HG03571 (cell line): ENCODE results near the gene IGSF1.
"Not testable (repeated sequence)": the region's sequence is repeated elsewhere in the genome, so short reads cannot be mapped to it uniquely, and the experiment has no call there.

Source experiments
- ATAC-seq: cut with Tn5 transposase; IDR thresholded peaks from one replicate; pipeline ENCODE4 v1.9.1; 2021; ENCODE audit not compliant: unreplicated experiment

The IGSF1 gene

GRCh38 chrX:131273011-131273410 lies 16.1 kb downstream of the IGSF1 start:
- ATAC-seq, result no peak

DNA sequence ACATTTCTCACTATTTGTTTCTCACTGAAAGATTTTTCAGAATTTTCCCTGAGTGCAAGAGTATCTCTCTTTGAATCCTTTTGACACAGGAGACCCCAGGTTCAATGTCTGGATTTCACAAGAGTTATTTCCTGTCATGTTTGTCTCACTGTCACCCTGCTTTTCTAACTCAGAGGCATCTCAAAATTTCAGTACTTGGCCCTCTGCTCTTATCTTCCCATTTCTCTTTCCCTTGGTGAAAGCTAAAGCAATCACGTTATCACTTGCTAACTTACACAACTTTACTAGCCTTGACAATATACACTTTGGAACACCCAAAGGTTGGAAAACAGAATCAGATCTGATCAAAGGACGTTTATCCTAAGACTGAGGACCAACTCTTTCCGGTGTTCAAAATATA lies 17.3 kb downstream of the IGSF1 start:
- no peak for ATAC-seq

- ATAC-seq, result no peak
Measured at GRCh38 chrX:131271274-131271673, 17.8 kb downstream of the IGSF1 start.

DNA sequence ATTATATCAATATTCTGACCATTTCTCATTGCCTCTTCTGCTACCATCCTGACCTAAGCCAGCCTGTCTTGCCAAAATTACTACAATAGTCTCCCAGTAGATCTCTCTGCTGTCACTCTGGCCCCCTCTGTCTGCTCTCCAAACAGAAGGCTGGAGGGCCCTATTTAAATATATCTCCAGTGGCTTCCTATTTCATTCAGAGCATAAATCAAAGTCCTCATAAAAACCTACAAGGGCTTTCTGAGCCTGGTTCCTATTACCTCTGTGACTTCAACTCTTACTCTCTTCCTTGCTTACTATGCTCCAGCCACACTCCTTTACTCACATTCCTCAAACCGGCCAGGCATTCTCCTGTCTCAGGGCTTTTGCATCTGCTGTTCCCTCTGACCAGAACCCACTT lies 19.0 kb downstream of the IGSF1 start:
- ATAC-seq, result no peak

- no peak for ATAC-seq
Measured at GRCh38 chrX:131264665-131265064, 24.4 kb downstream of the IGSF1 start.

GRCh38 chrX:131264053-131264452 lies 25.1 kb downstream of the IGSF1 start:
- no peak for ATAC-seq

DNA sequence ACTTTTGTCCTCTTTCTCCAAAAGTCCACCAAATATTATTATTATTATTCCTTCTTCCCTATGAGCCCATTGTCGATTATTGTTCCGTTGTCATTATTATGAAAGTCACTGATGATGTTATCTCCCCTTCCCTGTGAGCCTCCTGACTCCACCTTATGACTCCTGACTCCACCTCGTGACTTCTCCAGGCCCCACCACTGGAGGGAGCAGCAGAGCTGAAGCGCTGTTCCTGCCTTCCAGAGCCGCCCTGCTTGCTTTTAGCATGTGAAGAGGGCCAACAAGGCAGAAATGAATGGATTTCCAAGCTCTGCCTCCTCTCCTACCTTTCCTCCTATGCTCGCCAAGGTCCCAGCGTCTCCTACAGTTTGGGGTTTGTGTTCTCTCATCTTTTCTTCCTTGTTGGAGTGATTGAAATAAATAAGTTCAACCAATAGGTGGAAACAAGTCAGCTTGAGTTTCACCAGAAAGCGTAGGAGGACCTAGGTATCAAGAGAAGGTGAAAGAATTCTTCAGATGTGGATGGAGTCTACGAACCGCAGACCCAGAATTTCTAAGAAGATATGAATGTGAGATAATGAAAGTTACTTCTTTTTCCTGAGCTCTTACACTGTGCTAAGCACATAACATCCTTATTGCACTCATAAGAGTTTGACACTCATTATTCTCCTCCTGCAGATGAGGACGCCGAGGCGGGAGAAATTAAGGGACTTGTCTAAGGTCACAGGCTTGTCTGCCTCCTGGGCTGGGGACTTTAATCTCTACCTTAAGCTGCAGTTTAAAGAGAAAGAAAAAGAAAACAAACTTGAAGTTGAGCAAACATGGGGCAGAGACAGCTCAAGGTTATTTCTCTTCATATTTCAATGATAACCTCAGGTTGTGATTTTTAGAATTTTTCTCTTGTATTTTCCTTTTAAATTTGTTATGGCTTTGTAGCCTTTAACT lies 26.1 kb downstream of the IGSF1 start:
- no peak for ATAC-seq

GRCh38 chrX:131262200-131262599 lies 26.9 kb downstream of the IGSF1 start:
- no peak for ATAC-seq

DNA sequence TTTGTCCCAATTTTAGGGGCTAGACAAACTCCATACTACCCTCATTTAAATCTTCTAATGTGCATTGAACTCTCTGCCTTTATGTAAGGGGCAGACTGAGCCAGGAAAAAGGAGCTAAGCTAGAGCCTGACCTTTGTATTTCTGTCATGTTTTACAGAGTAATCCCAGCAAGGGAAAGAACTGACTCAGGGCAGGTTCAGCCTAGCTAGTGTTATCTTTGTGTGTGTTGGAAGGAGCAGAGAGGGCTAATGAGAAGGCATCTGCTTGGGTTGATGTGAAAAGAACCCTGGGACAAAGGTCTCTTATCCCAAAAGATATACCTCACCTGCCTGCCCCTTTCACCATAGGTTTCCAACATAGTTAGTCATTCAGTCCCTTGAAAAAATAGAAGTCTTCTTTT lies 31.7 kb downstream of the IGSF1 start:
- no peak for ATAC-seq

GRCh38 chrX:131250984-131251738 lies 37.9 kb downstream of the IGSF1 start:
- not testable (repeated sequence) for ATAC-seq

DNA sequence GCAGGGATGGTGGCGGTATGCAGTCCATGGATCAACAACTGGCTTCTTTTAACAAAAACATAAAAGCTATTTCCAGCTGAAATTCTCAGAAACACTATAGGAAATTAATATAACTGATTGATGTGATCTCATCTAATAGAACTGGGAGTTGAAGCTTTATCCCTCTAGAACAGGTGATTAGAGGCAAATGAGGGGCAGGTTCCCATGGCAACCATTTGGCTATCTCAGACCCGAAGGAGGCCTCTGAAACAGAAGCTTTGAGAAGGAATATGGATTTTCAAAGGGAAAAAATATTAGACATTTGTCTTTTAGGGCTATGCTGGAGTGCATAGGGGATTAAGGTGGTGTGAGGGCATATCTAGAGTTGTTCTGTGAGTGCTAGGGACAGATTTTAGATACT lies 50.0 kb downstream of the IGSF1 start:
- ATAC-seq, result no peak

GRCh38 chrX:131237363-131237762 lies 51.7 kb downstream of the IGSF1 start:
- no peak for ATAC-seq

DNA sequence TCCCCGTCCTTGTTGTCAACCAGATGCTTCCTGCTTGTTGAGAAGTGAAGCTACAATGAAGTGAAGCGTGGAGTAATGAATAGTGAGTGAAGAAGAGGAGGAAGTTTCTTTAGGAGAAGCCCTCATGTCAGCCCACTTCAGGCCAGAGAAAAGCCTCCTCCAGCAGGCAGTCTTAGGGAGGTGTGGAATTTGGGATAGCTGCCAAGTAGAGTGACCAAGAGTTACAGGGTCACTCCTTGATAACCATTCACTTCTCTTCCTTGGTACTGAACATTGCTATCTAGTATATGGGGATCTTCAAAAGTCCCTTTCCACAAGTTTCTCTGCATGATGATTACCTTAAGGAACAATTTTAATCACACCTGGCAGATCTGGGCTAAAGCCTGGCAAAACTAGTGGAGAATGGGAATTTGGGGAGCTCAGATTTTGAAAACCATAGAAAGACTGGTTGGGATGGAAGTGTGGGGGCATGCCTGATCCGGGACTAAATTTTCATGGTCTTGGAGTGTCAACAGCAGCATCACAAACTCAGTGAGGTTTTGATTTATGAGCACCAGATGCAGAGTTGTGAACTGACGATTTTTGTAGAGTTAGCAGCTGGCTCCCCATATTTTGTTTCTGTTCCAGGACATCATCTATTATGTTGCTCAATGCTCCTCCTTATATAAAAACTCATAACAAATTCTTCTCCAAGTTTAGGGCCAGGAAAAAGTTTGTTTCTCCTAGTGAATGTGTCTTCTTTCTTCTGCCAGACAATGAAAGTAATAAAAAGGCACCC lies 53.1 kb downstream of the IGSF1 start:
- ATAC-seq, result no peak

DNA sequence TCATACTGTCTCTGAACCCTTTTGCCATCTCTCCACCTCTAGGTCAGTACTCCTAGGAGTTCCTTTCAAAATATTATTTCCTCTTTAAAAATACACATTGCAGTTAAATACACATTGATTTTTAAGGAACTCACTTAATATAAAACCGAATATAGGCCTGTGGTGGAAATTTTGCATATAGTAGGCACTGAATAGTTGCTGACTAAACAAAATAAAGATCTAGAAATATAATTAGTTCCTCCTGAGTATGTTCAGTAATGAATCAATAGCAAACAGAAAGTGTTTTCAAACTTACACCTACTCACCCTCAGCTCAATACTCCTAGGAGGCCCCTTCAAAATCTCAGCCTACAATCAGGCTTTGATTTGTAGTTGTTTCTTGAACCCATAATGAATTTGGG lies 61.5 kb downstream of the IGSF1 start:
- no peak for ATAC-seq

DNA sequence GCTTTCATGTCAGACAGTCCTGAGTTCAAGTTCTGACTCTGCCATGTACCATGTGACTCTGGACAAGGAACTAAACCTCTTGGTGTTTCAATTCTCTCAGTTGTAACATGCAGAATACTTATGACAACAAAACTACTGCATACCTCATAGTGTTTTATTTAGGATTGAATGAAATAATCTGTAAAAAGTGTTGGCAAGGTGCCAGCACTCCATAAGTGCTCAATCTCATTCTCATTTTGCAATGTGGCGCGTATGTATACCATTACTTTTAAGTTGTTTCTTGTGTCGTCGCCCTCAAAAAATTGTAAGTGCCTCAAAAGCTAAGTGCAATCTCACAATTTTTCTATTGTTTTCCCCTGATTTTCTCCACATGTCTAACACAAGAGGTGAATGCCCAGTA lies 62.5 kb downstream of the IGSF1 start:
- no peak for ATAC-seq

DNA sequence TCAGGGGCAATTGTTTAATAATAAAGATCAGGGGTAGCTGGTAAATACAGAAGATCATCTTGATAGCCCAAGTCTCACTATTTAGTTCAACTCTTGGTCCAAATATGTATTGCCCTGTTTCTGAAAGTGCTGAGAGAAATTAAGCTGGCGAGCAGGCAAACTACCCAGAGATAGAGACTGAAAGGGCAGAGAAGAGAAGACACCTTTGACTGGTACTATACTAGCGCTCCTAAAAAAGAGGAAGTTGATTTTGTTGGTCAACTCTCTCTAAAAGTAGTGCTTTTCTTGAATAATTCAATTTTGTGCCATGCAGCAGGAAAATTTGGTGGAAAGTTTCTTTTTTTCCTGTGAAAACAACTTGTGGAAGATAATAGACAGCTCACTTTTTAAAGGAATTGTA lies 64.0 kb downstream of the IGSF1 start:
- no peak for ATAC-seq
